AG04449 (cell line): ENCODE data around the gene EGLN1.

Source experiments
- CTCF ChIA-PET: fragments of 350-600 bp; formaldehyde crosslinking; extraction: SDS; loops from one replicate; lab custom pipeline; 2021; ENCODE audit warnings: antibody characterized with exemption; lab: Yijun Ruan, JAX
- POLR2A ChIA-PET: fragments of 400-600, 350-600 bp; formaldehyde crosslinking; extraction: SDS; loops from one replicate; lab custom pipeline; 2020; ENCODE audit warnings: antibody characterized with exemption, inconsistent platforms; lab: Yijun Ruan, JAX
- DNase-seq: peaks from one replicate; pipeline ENCODE4 v3.0.0-alpha.2; 2010; ENCODE audit warnings: low read depth, low spot score
- H3K4me3 ChIP-seq: 2 replicates; pipeline ENCODE4 v1.5.1; 2011; ENCODE audit warnings: low read depth, mild to moderate bottlenecking, control low read depth, low read length
- TF ChIP-seq, protein P1 (sequence below): IDR thresholded peaks from one replicate; pipeline ENCODE4 v1.5.1; 2011; ENCODE audit warnings: mild to moderate bottlenecking, moderate library complexity, low read length, control low read depth, inconsistent platforms; ENCODE audit not compliant: insufficient read depth; ENCODE audit errors: missing control alignments

The EGLN1 gene

DNA sequence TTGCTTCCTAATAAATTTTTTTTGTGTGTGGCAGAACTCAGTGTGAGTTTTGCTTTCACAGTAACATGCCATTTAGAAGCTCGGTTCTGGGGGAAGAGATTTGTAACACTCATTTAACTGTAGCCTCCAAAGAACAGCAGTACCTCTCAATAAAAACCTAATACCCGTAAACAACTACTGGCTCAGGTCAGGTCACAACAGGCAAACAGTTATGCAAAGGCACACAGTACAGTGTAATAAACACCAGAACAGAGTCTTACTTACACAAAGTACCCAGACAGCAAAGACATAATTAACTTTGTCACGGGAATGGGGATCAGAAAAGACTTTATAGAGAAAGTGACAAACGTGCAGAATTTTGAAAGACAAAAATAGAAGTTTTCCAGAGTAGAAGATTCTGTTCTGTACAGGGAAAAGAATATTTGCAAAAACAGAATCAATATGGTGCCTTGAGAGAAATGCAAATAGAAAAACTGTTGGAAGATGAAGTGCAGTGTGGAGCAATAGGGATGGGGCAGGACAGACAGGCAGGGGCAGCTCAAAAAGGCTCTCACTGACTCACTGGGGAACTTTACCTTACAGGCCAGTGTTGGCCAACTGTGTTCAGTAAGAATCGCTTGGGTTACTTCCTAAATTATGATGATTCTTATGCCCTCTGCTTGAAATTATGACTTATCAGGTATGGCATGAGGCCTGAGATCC is 38.8 kb downstream of the EGLN1 start:
- TF ChIP-seq, protein P1, sequence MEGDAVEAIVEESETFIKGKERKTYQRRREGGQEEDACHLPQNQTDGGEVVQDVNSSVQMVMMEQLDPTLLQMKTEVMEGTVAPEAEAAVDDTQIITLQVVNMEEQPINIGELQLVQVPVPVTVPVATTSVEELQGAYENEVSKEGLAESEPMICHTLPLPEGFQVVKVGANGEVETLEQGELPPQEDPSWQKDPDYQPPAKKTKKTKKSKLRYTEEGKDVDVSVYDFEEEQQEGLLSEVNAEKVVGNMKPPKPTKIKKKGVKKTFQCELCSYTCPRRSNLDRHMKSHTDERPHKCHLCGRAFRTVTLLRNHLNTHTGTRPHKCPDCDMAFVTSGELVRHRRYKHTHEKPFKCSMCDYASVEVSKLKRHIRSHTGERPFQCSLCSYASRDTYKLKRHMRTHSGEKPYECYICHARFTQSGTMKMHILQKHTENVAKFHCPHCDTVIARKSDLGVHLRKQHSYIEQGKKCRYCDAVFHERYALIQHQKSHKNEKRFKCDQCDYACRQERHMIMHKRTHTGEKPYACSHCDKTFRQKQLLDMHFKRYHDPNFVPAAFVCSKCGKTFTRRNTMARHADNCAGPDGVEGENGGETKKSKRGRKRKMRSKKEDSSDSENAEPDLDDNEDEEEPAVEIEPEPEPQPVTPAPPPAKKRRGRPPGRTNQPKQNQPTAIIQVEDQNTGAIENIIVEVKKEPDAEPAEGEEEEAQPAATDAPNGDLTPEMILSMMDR, result no peak
- DNase-seq, result no peak
- POLR2A ChIA-PET, result no interaction called here
- H3K4me3 ChIP-seq, result no peak overlapping the region
- CTCF ChIA-PET, result interaction anchor here (1.3 kb wide), 1 partner anchor 10 kb away, joined by 4 read pairs; no protein-coding TSS in a partner anchor

DNA sequence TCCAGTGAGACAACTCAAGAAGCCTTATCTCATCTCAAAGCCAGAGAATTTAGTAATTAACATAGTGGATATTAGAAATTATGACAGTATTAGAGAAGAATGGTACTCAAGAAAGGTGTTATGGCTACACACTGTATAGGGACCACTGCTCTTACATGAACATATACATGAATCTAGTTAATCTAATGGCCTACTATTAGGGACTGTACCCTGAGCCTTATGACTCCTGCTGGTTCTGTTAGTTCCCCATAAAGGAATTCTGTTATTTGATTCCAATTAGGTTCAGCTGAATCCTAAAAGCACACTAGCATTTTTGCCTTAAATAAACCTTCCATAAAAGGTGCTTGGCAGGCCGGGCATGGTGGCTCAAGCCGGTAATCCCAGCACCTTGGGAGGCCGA is 39.7 kb downstream of the EGLN1 start:
- TF ChIP-seq, protein P1, result no peak
- H3K4me3 ChIP-seq, result no peak overlapping the region
- no peak for DNase-seq
- POLR2A ChIA-PET, result no interaction called here
- CTCF ChIA-PET, result interaction anchor here (1.3 to 1.6 kb wide), 3 partner anchors 11 to 27 kb away, joined by 3 to 4 read pairs (median 4); no protein-coding TSS in a partner anchor

DNA sequence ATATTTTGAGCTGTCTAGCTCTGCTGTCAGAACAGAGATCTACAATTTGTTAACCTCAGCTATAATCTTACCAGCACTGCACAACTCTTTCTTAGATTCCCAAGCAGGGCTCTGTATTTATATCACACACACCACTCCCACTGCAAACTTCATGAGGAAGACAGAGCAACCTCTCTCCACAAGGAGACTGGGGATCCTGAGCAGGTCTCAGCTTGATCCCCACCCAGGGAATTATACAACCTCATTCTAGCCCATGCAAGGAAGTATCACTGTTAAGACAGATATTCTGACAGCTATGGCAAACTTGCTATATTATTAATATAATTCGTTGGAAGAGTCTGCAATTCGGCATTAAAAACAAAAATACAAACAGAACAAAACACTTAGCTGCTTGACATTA is 40.4 kb downstream of the EGLN1 start:
- CTCF ChIA-PET, result interaction anchor here (1.5 to 1.9 kb wide), 3 partner anchors 18 to 27 kb away, joined by 3 to 8 read pairs (median 4); no protein-coding TSS in a partner anchor

DNA sequence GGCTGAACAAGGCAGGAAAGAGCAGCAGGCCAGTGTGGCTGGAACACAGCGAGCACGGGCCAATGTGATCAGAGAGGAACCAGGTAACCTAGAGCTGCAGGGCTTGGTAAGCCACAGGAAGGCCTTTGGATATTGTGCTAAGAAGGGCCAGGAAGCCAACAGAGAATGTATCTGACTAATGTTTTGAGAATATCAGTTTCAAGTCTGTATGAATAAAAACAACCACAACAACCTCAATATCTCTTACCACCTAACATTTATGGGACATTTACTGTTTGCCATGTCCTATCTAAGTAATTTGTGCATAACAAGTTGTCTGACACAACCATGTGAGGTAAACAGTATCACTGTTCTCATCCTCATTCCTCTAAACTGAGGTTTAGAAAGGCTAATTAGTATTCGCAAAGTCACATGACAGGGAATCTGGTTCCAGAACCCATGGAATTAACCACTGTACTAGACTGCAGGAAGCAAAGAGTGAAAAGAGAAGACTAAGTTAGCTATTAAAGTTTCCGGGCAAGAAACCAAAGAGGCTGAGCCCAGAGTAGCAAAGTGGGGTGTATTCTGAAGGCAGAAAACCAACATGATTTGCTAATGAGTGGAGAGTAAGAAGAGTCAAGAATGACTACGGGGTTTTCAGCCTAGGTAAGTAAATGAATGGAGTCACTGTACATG is 45.1 kb downstream of the EGLN1 start:
- ChIA-PET POLR2A (no interaction called here), CTCF (interaction anchor here (1.4 kb wide), 1 partner anchor 14 kb away, joined by 5 read pairs; no protein-coding TSS in a partner anchor)
- no peak overlapping the region for H3K4me3 ChIP-seq
- TF ChIP-seq, protein P1, result no peak
- DNase-seq, result no peak

More for the DNA sequence above, 40.4 kb downstream of the EGLN1 start:
- TF ChIP-seq, protein P1, result no peak
- POLR2A ChIA-PET, result no interaction called here
- no peak for DNase-seq
- no peak overlapping the region for H3K4me3 ChIP-seq

DNA sequence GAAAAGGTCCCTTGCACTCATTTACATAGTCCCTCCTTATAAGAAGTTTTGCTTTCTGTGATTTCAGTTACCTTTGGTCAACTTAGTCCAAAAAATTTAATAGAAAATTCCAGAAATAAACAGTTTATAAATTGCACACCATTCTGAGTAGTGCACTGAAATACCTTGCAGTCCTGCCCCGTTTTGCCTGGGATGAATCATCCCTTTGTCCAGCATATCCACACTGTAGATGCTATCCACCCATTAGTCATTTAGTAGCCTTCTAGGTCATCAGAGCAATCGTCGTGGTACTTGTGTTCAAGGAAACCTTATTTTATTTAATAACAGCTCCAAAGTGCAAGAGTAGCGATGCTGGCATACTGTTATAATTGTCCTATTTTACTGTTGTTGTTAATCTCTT is 46.0 kb downstream of the EGLN1 start:
- DNase-seq, result no peak
- ChIA-PET CTCF (interaction anchor here (1.4 to 1.5 kb wide), 2 partner anchors 13 to 226 kb away, joined by 4 to 5 read pairs; no protein-coding TSS in a partner anchor), POLR2A (no interaction called here)
- H3K4me3 ChIP-seq, result no peak overlapping the region
- TF ChIP-seq, protein P1, result no peak

DNA sequence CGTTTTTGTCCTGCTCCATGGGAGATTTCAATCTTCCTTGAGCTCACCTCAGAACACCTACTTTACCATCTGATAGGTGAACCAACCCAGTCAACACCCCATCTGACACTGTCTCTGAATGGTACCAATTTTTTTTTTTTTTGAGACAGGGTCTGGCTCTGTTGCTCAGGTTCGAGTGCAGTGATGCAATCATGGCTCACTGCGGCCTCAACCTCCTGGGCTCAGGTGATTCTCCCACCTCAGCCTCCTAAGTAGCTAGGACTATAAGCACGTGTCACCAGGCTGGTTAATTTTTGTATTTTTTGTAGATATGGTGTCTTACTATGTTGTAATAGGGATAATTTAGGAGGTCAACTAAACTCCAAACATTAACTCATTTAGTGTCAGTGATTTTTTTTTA is 47.7 kb downstream of the EGLN1 start:
- CTCF ChIA-PET, result interaction anchor here (1.1 to 1.9 kb wide), 5 partner anchors 8 to 216 kb away, joined by 3 to 8 read pairs (median 5); no protein-coding TSS in a partner anchor
- no peak overlapping the region for H3K4me3 ChIP-seq
- TF ChIP-seq, protein P1, result no peak
- no peak for DNase-seq
- POLR2A ChIA-PET, result no interaction called here
